Uterus (tissue), 2 donors: ENCODE measurements around the gene KRT85.

ENCODE experiments used
- POLR2A ChIP-seq, 2 donors: fragments of 450-650 bp; IDR thresholded peaks; one replicate each; pipeline ENCODE4 v1.6.1; 2016; ENCODE audit warnings: antibody characterized with exemption in 2 of 2, mild to moderate bottlenecking in 1 of 2, moderate library complexity in 1 of 2
- TF ChIP-seq, protein P1 (sequence below), 4 experiments: fragments of 200-600 bp in 2 of 4; fragments of 450-650 bp in 2 of 4; sonication (generic) in 2 of 4; IDR thresholded peaks; one replicate each; pipeline ENCODE4 v1.5.1; 2016 to 2019; ENCODE audit warnings: antibody characterized with exemption in 4 of 4, mild to moderate bottlenecking in 2 of 4, moderate library complexity in 1 of 4

DNA sequence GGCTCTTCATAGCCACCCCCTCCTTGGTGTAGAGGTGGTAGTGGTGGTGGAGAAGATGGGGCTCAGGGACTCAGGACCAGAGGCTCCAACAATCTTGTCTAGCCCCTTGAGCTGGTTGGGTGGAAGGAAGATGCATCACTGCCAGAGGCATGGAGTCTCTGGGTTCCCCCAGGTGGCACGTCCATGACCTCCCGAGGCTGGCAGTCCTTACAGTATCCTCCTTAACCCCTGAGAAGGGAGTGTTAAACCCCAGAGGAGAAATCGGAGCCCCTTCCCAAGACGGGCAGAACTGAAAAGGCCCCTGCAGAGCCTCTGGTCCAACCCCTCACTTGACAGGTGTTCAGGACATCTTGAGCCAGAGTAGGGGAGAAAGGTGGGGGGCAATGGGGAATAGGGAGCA is 55.2 kb downstream of the KRT85 start:
- TF ChIP-seq, protein P1, sequence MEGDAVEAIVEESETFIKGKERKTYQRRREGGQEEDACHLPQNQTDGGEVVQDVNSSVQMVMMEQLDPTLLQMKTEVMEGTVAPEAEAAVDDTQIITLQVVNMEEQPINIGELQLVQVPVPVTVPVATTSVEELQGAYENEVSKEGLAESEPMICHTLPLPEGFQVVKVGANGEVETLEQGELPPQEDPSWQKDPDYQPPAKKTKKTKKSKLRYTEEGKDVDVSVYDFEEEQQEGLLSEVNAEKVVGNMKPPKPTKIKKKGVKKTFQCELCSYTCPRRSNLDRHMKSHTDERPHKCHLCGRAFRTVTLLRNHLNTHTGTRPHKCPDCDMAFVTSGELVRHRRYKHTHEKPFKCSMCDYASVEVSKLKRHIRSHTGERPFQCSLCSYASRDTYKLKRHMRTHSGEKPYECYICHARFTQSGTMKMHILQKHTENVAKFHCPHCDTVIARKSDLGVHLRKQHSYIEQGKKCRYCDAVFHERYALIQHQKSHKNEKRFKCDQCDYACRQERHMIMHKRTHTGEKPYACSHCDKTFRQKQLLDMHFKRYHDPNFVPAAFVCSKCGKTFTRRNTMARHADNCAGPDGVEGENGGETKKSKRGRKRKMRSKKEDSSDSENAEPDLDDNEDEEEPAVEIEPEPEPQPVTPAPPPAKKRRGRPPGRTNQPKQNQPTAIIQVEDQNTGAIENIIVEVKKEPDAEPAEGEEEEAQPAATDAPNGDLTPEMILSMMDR (IDR thresholded peaks at IDR 0.05) = no peak
- no peak for TF ChIP-seq POLR2A (IDR thresholded peaks at IDR 0.05)
